ENCODE data around the gene DGKE. TPM values are rescaled to one million over a fixed set of nuclear protein-coding genes. Genes with fewer than 3 reads are reported as not detected.

The DGKE gene
- total and polyA plus RNA-seq, 2 experiments from 2014 or later = 1.2 to 5.5 TPM

DNA sequence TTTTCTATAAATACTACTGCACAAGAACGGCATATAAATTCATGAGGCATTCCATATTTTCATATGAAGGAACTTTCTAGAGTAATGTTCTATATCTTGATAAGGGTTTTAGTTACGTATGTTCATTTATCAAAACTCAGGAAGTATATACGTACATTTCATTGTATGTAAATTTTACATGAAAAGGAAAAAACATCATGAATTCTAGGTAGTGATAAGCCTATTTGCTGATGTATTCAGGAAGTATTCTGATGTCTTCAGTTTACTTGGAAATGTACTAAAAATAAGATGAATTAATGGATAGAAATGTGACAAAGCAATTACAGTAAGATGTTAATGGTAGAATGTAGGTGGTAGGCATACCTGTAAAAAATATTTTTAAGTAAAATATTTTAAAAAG lies 4.7 kb downstream of the DGKE start:
- H3K4me1 ChIP-seq (ENCODE audit: insufficient read depth) = peaks cover 7% of the 10 kb centered on the region

DNA sequence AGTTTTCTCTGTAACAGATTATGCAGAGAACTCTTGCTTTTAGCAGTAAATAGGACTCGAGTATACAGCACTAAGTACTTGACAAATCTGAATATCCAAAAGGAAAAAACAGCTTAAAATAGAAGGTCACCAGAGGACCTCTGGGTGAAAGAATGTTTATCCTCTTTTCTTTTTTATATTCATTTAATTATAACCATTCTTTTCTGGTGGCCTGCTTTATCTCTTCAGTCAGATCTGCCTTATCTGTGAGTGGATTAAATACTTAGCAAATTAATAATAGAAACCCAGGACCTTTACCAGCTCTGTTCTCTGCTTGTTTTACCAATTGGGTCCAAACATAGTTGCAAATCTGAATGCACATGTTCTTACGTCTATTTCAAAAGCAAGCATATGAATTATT lies 8.6 kb downstream of the DGKE start:
- Histone ChIP-seq H3K9me2 (replicated peaks; ENCODE audit: insufficient read depth) (no peaks in the 10 kb centered on the region), H3K4me2 (no peak overlapping the region), H3K4me3 (no peak overlapping the region), H3K27me3 (no peaks in the 10 kb centered on the region), H2AFZ (no peak overlapping the region), H3K36me3 (replicated peaks; ENCODE audit: insufficient read depth, low read depth) (no peaks in the 10 kb centered on the region), H3K27ac (no peak overlapping the region), H4K20me1 (ENCODE audit: insufficient read depth, poor library complexity, severe bottlenecking) (no peaks in the 10 kb centered on the region), H3K9me3 (ENCODE audit: low read depth) (no peaks in the 10 kb centered on the region), H3K79me2 (no peaks in the 10 kb centered on the region), H3K4me1 (ENCODE audit: insufficient read depth) (no peaks in the 10 kb centered on the region)
- no peak for DNase-seq (ENCODE audit: low spot score)
- WGBS (ENCODE audit: low lambda C conversion rate, missing lambda C conversion rate) = 76% methylated on average over 2 of the region's 2 CpGs
- TF ChIP-seq EZH2 (IDR thresholded peaks at IDR 0.05; ENCODE audit: borderline replicate concordance) (no peak), EZH2phosphoT487 (IDR thresholded peaks at IDR 0.05; ENCODE audit: low read depth, severe bottlenecking, unreplicated experiment) (no peak)
- TF ChIP-seq, protein P1, sequence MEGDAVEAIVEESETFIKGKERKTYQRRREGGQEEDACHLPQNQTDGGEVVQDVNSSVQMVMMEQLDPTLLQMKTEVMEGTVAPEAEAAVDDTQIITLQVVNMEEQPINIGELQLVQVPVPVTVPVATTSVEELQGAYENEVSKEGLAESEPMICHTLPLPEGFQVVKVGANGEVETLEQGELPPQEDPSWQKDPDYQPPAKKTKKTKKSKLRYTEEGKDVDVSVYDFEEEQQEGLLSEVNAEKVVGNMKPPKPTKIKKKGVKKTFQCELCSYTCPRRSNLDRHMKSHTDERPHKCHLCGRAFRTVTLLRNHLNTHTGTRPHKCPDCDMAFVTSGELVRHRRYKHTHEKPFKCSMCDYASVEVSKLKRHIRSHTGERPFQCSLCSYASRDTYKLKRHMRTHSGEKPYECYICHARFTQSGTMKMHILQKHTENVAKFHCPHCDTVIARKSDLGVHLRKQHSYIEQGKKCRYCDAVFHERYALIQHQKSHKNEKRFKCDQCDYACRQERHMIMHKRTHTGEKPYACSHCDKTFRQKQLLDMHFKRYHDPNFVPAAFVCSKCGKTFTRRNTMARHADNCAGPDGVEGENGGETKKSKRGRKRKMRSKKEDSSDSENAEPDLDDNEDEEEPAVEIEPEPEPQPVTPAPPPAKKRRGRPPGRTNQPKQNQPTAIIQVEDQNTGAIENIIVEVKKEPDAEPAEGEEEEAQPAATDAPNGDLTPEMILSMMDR (IDR thresholded peaks at IDR 0.05; ENCODE audit: poor library complexity) = no peak

More for the DNA sequence above, 4.7 kb downstream of the DGKE start:
- TF ChIP-seq, protein P1 (IDR thresholded peaks at IDR 0.05; ENCODE audit: poor library complexity) = no peak
- Histone ChIP-seq H3K4me3 (no peak overlapping the region), H3K4me2 (no peak overlapping the region), H3K9me3 (ENCODE audit: low read depth) (no peaks in the 10 kb centered on the region), H2AFZ (no peak overlapping the region), H3K9me2 (replicated peaks; ENCODE audit: insufficient read depth) (no peaks in the 10 kb centered on the region), H3K27me3 (no peaks in the 10 kb centered on the region), H3K36me3 (replicated peaks; ENCODE audit: insufficient read depth, low read depth) (no peaks in the 10 kb centered on the region), H3K27ac (no peak overlapping the region), H3K79me2 (peaks cover 4% of the 10 kb centered on the region), H4K20me1 (ENCODE audit: insufficient read depth, poor library complexity, severe bottlenecking) (no peaks in the 10 kb centered on the region)
- 94% methylated on average over 3 of the region's 3 CpGs for whole genome bisulfite sequencing (ENCODE audit: low lambda C conversion rate, missing lambda C conversion rate)
- DNase-seq (ENCODE audit: low spot score) = no peak

DNA sequence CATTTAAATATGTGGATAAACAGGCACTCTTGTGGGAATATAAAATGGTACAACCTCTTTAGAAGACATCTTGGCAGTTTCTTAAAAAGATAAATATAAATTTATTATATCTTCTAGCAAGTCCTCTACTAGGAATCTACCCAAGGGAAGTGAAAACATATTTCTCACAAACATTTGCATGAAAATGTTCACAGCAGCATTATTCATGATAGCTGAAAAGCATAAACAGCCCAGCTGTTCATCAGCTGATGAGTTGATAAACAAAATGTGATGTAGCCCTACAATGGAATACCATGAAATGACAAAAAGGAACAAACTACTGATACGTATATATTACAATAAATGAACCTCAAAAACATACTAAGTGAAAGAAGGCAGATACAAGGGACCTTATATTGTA lies 12.0 kb downstream of the DGKE start:
- no peak overlapping the region for H3K4me2 ChIP-seq
- no peak overlapping the region for H3K27ac ChIP-seq
- TF ChIP-seq EZH2 (IDR thresholded peaks at IDR 0.05; ENCODE audit: borderline replicate concordance) (no peak), EZH2phosphoT487 (IDR thresholded peaks at IDR 0.05; ENCODE audit: low read depth, severe bottlenecking, unreplicated experiment) (no peak)
- TF ChIP-seq, protein P1 (IDR thresholded peaks at IDR 0.05; ENCODE audit: poor library complexity) = no peak
- no peaks in the 10 kb centered on the region for H3K9me2 ChIP-seq (replicated peaks; ENCODE audit: insufficient read depth)
- H2AFZ ChIP-seq = no peak overlapping the region
- H3K9me3 ChIP-seq (ENCODE audit: low read depth) = no peaks in the 10 kb centered on the region
- H3K36me3 ChIP-seq (replicated peaks; ENCODE audit: insufficient read depth, low read depth) = no peaks in the 10 kb centered on the region
- H3K4me1 ChIP-seq (ENCODE audit: insufficient read depth) = no peaks in the 10 kb centered on the region
- H3K27me3 ChIP-seq = no peaks in the 10 kb centered on the region
- no peak for DNase-seq (ENCODE audit: low spot score)
- H3K4me3 ChIP-seq = no peak overlapping the region
- 100% methylated on average over 1 of the region's 1 CpG for WGBS (ENCODE audit: low lambda C conversion rate, missing lambda C conversion rate)
- H4K20me1 ChIP-seq (ENCODE audit: insufficient read depth, poor library complexity, severe bottlenecking) = no peaks in the 10 kb centered on the region
- no peaks in the 10 kb centered on the region for H3K79me2 ChIP-seq

DNA sequence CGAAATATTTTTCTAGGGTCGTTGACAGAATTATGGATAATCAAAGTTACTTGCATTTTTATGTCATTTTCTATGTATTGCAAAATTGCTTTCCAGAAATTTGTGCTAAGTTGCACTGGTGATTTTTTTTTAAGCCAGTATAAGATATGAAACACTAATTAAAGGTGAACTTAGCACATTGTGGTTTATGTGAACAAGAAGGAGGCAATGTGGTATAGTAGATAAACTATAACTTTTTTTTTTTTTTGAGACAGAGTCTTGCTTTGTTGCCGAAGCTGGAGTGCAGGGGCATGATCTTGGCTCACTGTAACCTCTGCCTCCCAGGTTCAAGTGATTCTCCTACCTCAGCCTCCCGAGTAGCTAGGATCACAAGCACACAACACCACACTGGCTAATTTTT lies 13.2 kb downstream of the DGKE start:
- Histone ChIP-seq H3K4me3 (no peak overlapping the region), H4K20me1 (ENCODE audit: insufficient read depth, poor library complexity, severe bottlenecking) (no peaks in the 10 kb centered on the region), H3K9me2 (replicated peaks; ENCODE audit: insufficient read depth) (no peaks in the 10 kb centered on the region), H3K27ac (no peak overlapping the region), H3K79me2 (no peaks in the 10 kb centered on the region), H3K4me2 (no peak overlapping the region), H3K27me3 (no peaks in the 10 kb centered on the region), H3K9me3 (ENCODE audit: low read depth) (no peaks in the 10 kb centered on the region), H3K4me1 (ENCODE audit: insufficient read depth) (no peaks in the 10 kb centered on the region), H3K36me3 (replicated peaks; ENCODE audit: insufficient read depth, low read depth) (no peaks in the 10 kb centered on the region), H2AFZ (no peak overlapping the region)
- TF ChIP-seq EZH2 (IDR thresholded peaks at IDR 0.05; ENCODE audit: borderline replicate concordance) = no peak
- 97% methylated on average over 4 of the region's 4 CpGs for WGBS (ENCODE audit: low lambda C conversion rate, missing lambda C conversion rate)
- DNase-seq (ENCODE audit: low spot score) = no peak
